GM23338 (cell line): Measurements from ENCODE around the gene ZBTB26. TPM values are rescaled to one million over a fixed set of nuclear protein-coding genes. Genes with fewer than 3 reads are reported as not detected.

Experiments
- ATAC-seq: fragments of 200-7000 bp; cut with Tn5 transposase; 3 replicates; pipeline ENCODE4 v1.9.1; 2020
- DNase-seq: peaks from one replicate; pipeline ENCODE4 v3.0.0-alpha.2; 2015; ENCODE audit warnings: low spot score
- H2AFZ ChIP-seq: fragments of 200-600 bp; sonication (generic); 2 replicates; pipeline ENCODE4 v1.8.0; 2016; ENCODE audit warnings: antibody characterized with exemption, mild to moderate bottlenecking, moderate library complexity
- H3F3A ChIP-seq: fragments of 200-600 bp; sonication (generic); replicated peaks from 2 replicates; pipeline ENCODE4 v1.8.0; 2017; ENCODE audit warnings: antibody characterized with exemption, mixed run types, low read depth
- H3K27ac ChIP-seq: fragments of 200-600 bp; sonication (generic); 2 replicates; pipeline ENCODE4 v1.6.1; 2016; ENCODE audit warnings: low read depth
- H3K27me3 ChIP-seq: fragments of 200-600 bp; sonication (generic); 2 replicates; pipeline ENCODE4 v1.8.0; 2016; ENCODE audit warnings: mild to moderate bottlenecking, mixed run types, moderate library complexity; ENCODE audit not compliant: insufficient read depth
- H3K36me3 ChIP-seq: fragments of 200-600 bp; sonication (generic); 2 replicates; pipeline ENCODE4 v1.8.0; 2016; ENCODE audit warnings: mild to moderate bottlenecking; ENCODE audit not compliant: insufficient read depth
- H3K4me1 ChIP-seq: fragments of 200-600 bp; sonication (generic); 2 replicates; pipeline ENCODE4 v1.8.0; 2016; ENCODE audit warnings: mild to moderate bottlenecking, moderate library complexity; ENCODE audit not compliant: insufficient read depth
- H3K4me2 ChIP-seq: fragments of 200-600 bp; sonication (generic); 2 replicates; pipeline ENCODE4 v1.7.1; 2017; ENCODE audit warnings: mixed run types
- H3K4me3 ChIP-seq: fragments of 200-600 bp; sonication (generic); 2 replicates; pipeline ENCODE4 v1.6.1; 2016; ENCODE audit warnings: mixed run types
- H3K79me2 ChIP-seq: fragments of 200-600 bp; sonication (generic); replicated peaks from 2 replicates; pipeline ENCODE4 v1.8.0; 2017; ENCODE audit warnings: mild to moderate bottlenecking; ENCODE audit not compliant: insufficient read depth
- H3K9me2 ChIP-seq: fragments of 200-600 bp; sonication (generic); 2 replicates; pipeline ENCODE4 v1.8.0; 2017; ENCODE audit not compliant: insufficient read depth
- H4K20me1 ChIP-seq: fragments of 200-600 bp; sonication (generic); replicated peaks from 2 replicates; pipeline ENCODE4 v1.8.0; 2017; ENCODE audit warnings: mild to moderate bottlenecking; ENCODE audit not compliant: insufficient read depth
- H3K27ac Mint-ChIP-seq: 2 replicates; pipeline ENCODE4 v1.8.0; 2020; ENCODE audit warnings: inconsistent platforms, mild to moderate bottlenecking, moderate library complexity, mixed read lengths
- H3K27me3 Mint-ChIP-seq: 3 replicates; pipeline ENCODE4 v1.8.0; 2022; ENCODE audit warnings: low read depth, mild to moderate bottlenecking, moderate library complexity, mixed read lengths, inconsistent platforms; ENCODE audit not compliant: insufficient read depth, poor library complexity
- H3K36me3 Mint-ChIP-seq: 3 replicates; pipeline ENCODE4 v1.8.0; 2021; ENCODE audit warnings: low read depth, mild to moderate bottlenecking, inconsistent platforms, moderate library complexity, mixed read lengths
- H3K4me1 Mint-ChIP-seq: 3 replicates; pipeline ENCODE4 v1.8.0; 2020; ENCODE audit warnings: mild to moderate bottlenecking, inconsistent platforms, mixed read lengths
- H3K4me3 Mint-ChIP-seq: 3 replicates; pipeline ENCODE4 v1.8.0; 2021; ENCODE audit warnings: moderate library complexity, mild to moderate bottlenecking, inconsistent platforms, mixed read lengths
- H3K9me3 Mint-ChIP-seq: 3 replicates; pipeline ENCODE4 v1.8.0; 2020; ENCODE audit warnings: moderate library complexity, mild to moderate bottlenecking, inconsistent platforms, mixed read lengths
- CREB1 ChIP-seq: fragments of 250-450 bp; sonication (Bioruptor Pico); IDR thresholded peaks from 2 replicates; pipeline ENCODE4 v1.5.0; 2020; ENCODE audit warnings: low read depth, mild to moderate bottlenecking, moderate library complexity
- EZH2 ChIP-seq: fragments of 200-600 bp; sonication (generic); IDR thresholded peaks from one replicate; pipeline ENCODE4 v1.8.0; 2017; ENCODE audit warnings: antibody characterized with exemption, mild to moderate bottlenecking, low read depth; ENCODE audit not compliant: unreplicated experiment
- EZH2phosphoT487 ChIP-seq: fragments of 200-600 bp; sonication (generic); IDR thresholded peaks from one replicate; pipeline ENCODE4 v1.8.1; 2018; ENCODE audit warnings: antibody characterized with exemption; ENCODE audit not compliant: unreplicated experiment
- JUNB ChIP-seq: IDR thresholded peaks from one replicate; pipeline ENCODE4 v1.6.1; 2016; ENCODE audit warnings: antibody characterized with exemption; ENCODE audit not compliant: unreplicated experiment
- NANOG ChIP-seq: IDR thresholded peaks from 2 replicates; pipeline ENCODE4 v1.6.1; 2016; ENCODE audit warnings: antibody characterized with exemption, borderline replicate concordance
- POLR2AphosphoS5 ChIP-seq: IDR thresholded peaks from 2 replicates; pipeline ENCODE4 v1.6.1; 2016; ENCODE audit warnings: antibody characterized with exemption, low read depth
- STAT1 ChIP-seq: IDR thresholded peaks from one replicate; pipeline ENCODE4 v1.6.1; 2016; ENCODE audit warnings: antibody characterized with exemption; ENCODE audit not compliant: unreplicated experiment
- ZNF114 ChIP-seq: fragments of 250-450 bp; sonication (Bioruptor Pico); IDR thresholded peaks from 2 replicates; pipeline ENCODE4 v1.5.0; 2020; ENCODE audit warnings: mild to moderate bottlenecking, moderate library complexity
- ZNF331 ChIP-seq: fragments of 250-450 bp; sonication (Bioruptor Pico); IDR thresholded peaks from 2 replicates; pipeline ENCODE4 v1.5.0; 2020; ENCODE audit warnings: low read depth, mild to moderate bottlenecking, moderate library complexity
- polyA plus RNA-seq: library from polyadenylated mRNA; unstranded; fragments of >200 nt; fragmentation: Nextera tagmentation; extraction: Ambion mirVana; gene quantifications from 2 replicates; pipeline ENCODE4 v1.2.1, GENCODE V29; 2016
- total RNA-seq: library from RNA; depleted of rRNA; stranded (reverse); fragments of >200 nt; shearing (Covaris generic); gene quantifications from 2 replicates; pipeline ENCODE4 v1.2.3, GENCODE V29; 2014
- TF ChIP-seq, protein P1 (sequence below): IDR thresholded peaks from one replicate; pipeline ENCODE4 v1.6.1; 2018; ENCODE audit warnings: antibody characterized with exemption; ENCODE audit not compliant: unreplicated experiment
- TF ChIP-seq, protein P2 (sequence below): IDR thresholded peaks from 2 replicates; pipeline ENCODE4 v1.6.1; 2016; ENCODE audit warnings: antibody characterized with exemption
- TF ChIP-seq, protein P3 (sequence below): fragments of 250-450 bp; sonication (Bioruptor Pico); IDR thresholded peaks from 2 replicates; pipeline ENCODE4 v1.5.0; 2020; ENCODE audit warnings: mild to moderate bottlenecking, moderate library complexity
- TF ChIP-seq, protein P4 (sequence below), 2 experiments: fragments of 200-600 bp in 1 of 2; sonication (generic) in 1 of 2; conservative IDR thresholded peaks; 2 replicates each; pipeline versions ENCODE4 v1.5.1 to v1.6.1; 2016 to 2017; ENCODE audit warnings: antibody characterized with exemption in 2 of 2, low read depth in 2 of 2, mild to moderate bottlenecking in 2 of 2, moderate library complexity in 1 of 2

Gene ZBTB26
- total and polyA plus RNA-seq, 2 experiments from 2014 or later: 3.0 to 9.0 TPM

DNA sequence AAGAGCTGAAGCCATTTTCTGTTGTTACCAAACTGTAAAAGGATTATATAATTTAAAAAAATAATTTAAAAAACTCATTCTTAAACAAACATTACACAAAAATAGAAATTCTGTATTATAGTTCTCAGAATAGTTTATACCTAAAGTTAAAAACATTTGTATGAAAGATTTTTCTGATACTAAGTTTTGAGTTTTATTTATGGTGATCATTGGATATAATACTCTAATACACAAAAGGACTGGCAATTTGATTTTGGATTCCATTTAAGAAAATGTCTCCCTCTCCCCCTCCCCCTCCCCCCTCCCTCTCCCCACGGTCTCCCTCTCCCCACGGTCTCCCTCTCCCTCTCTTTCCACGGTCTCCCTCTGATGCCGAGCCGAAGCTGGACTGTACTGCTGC lies 65.2 kb downstream of the ZBTB26 start:
- H3K9me3 Mint-ChIP-seq: peaks cover 9% of the 10 kb centered on the region; the same call in 1 of the 3 replicates
- Histone ChIP-seq H2AFZ (no peak overlapping the region), H3K4me1 (no peaks in the 10 kb centered on the region), H3K27ac (no peak overlapping the region), H3F3A (no peaks in the 10 kb centered on the region), H3K4me2 (no peak overlapping the region), H3K4me3 (no peak overlapping the region), H3K79me2 (no peaks in the 10 kb centered on the region), H3K27me3 (no peaks in the 10 kb centered on the region), H3K9me2 (no peaks in the 10 kb centered on the region), H4K20me1 (peaks cover 4% of the 10 kb centered on the region; the same call in 1 of the 2 replicates), H3K36me3 (peaks cover 24% of the 10 kb centered on the region)
- H3K36me3 Mint-ChIP-seq: peaks cover 66% of the 10 kb centered on the region
- peaks cover 4% of the 10 kb centered on the region for H3K27me3 Mint-ChIP-seq
- no peak overlapping the region for H3K27ac Mint-ChIP-seq
- TF ChIP-seq POLR2AphosphoS5 (no peak), NANOG (no peak), EZH2 (no peak), ZNF114 (CRISPR knock-in tag) (no peak), STAT1 (no peak), CREB1 (CRISPR knock-in tag) (no peak), JUNB (no peak), ZNF331 (CRISPR knock-in tag) (no peak), EZH2phosphoT487 (no peak)
- TF ChIP-seq, protein P1, sequence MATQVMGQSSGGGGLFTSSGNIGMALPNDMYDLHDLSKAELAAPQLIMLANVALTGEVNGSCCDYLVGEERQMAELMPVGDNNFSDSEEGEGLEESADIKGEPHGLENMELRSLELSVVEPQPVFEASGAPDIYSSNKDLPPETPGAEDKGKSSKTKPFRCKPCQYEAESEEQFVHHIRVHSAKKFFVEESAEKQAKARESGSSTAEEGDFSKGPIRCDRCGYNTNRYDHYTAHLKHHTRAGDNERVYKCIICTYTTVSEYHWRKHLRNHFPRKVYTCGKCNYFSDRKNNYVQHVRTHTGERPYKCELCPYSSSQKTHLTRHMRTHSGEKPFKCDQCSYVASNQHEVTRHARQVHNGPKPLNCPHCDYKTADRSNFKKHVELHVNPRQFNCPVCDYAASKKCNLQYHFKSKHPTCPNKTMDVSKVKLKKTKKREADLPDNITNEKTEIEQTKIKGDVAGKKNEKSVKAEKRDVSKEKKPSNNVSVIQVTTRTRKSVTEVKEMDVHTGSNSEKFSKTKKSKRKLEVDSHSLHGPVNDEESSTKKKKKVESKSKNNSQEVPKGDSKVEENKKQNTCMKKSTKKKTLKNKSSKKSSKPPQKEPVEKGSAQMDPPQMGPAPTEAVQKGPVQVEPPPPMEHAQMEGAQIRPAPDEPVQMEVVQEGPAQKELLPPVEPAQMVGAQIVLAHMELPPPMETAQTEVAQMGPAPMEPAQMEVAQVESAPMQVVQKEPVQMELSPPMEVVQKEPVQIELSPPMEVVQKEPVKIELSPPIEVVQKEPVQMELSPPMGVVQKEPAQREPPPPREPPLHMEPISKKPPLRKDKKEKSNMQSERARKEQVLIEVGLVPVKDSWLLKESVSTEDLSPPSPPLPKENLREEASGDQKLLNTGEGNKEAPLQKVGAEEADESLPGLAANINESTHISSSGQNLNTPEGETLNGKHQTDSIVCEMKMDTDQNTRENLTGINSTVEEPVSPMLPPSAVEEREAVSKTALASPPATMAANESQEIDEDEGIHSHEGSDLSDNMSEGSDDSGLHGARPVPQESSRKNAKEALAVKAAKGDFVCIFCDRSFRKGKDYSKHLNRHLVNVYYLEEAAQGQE: no peak
- TF ChIP-seq, protein P2, sequence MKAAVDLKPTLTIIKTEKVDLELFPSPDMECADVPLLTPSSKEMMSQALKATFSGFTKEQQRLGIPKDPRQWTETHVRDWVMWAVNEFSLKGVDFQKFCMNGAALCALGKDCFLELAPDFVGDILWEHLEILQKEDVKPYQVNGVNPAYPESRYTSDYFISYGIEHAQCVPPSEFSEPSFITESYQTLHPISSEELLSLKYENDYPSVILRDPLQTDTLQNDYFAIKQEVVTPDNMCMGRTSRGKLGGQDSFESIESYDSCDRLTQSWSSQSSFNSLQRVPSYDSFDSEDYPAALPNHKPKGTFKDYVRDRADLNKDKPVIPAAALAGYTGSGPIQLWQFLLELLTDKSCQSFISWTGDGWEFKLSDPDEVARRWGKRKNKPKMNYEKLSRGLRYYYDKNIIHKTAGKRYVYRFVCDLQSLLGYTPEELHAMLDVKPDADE: no peak
- TF ChIP-seq, protein P3, sequence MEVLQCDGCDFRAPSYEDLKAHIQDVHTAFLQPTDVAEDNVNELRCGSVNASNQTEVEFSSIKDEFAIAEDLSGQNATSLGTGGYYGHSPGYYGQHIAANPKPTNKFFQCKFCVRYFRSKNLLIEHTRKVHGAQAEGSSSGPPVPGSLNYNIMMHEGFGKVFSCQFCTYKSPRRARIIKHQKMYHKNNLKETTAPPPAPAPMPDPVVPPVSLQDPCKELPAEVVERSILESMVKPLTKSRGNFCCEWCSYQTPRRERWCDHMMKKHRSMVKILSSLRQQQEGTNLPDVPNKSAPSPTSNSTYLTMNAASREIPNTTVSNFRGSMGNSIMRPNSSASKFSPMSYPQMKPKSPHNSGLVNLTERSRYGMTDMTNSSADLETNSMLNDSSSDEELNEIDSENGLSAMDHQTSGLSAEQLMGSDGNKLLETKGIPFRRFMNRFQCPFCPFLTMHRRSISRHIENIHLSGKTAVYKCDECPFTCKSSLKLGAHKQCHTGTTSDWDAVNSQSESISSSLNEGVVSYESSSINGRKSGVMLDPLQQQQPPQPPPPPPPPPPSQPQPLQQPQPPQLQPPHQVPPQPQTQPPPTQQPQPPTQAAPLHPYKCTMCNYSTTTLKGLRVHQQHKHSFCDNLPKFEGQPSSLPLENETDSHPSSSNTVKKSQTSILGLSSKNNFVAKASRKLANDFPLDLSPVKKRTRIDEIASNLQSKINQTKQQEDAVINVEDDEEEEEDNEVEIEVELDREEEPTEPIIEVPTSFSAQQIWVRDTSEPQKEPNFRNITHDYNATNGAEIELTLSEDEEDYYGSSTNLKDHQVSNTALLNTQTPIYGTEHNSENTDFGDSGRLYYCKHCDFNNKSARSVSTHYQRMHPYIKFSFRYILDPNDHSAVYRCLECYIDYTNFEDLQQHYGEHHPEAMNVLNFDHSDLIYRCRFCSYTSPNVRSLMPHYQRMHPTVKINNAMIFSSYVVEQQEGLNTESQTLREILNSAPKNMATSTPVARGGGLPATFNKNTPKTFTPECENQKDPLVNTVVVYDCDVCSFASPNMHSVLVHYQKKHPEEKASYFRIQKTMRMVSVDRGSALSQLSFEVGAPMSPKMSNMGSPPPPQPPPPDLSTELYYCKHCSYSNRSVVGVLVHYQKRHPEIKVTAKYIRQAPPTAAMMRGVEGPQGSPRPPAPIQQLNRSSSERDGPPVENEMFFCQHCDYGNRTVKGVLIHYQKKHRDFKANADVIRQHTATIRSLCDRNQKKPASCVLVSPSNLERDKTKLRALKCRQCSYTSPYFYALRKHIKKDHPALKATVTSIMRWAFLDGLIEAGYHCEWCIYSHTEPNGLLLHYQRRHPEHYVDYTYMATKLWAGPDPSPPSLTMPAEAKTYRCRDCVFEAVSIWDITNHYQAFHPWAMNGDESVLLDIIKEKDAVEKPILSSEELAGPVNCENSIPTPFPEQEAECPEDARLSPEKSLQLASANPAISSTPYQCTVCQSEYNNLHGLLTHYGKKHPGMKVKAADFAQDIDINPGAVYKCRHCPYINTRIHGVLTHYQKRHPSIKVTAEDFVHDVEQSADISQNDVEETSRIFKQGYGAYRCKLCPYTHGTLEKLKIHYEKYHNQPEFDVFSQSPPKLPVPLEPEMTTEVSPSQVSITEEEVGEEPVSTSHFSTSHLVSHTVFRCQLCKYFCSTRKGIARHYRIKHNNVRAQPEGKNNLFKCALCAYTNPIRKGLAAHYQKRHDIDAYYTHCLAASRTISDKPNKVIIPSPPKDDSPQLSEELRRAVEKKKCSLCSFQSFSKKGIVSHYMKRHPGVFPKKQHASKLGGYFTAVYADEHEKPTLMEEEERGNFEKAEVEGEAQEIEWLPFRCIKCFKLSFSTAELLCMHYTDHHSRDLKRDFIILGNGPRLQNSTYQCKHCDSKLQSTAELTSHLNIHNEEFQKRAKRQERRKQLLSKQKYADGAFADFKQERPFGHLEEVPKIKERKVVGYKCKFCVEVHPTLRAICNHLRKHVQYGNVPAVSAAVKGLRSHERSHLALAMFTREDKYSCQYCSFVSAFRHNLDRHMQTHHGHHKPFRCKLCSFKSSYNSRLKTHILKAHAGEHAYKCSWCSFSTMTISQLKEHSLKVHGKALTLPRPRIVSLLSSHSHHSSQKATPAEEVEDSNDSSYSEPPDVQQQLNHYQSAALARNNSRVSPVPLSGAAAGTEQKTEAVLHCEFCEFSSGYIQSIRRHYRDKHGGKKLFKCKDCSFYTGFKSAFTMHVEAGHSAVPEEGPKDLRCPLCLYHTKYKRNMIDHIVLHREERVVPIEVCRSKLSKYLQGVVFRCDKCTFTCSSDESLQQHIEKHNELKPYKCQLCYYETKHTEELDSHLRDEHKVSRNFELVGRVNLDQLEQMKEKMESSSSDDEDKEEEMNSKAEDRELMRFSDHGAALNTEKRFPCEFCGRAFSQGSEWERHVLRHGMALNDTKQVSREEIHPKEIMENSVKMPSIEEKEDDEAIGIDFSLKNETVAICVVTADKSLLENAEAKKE (CRISPR knock-in tag): no peak
- TF ChIP-seq, protein P4, sequence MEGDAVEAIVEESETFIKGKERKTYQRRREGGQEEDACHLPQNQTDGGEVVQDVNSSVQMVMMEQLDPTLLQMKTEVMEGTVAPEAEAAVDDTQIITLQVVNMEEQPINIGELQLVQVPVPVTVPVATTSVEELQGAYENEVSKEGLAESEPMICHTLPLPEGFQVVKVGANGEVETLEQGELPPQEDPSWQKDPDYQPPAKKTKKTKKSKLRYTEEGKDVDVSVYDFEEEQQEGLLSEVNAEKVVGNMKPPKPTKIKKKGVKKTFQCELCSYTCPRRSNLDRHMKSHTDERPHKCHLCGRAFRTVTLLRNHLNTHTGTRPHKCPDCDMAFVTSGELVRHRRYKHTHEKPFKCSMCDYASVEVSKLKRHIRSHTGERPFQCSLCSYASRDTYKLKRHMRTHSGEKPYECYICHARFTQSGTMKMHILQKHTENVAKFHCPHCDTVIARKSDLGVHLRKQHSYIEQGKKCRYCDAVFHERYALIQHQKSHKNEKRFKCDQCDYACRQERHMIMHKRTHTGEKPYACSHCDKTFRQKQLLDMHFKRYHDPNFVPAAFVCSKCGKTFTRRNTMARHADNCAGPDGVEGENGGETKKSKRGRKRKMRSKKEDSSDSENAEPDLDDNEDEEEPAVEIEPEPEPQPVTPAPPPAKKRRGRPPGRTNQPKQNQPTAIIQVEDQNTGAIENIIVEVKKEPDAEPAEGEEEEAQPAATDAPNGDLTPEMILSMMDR (conservative IDR thresholded peaks at IDR 0.05; ENCODE audit: low read depth in 2 of 2): no peak
- no peak for ATAC-seq
- H3K4me3 Mint-ChIP-seq: no peak overlapping the region
- DNase-seq: no peak
- H3K4me1 Mint-ChIP-seq: no peaks in the 10 kb centered on the region
